Tongue (tissue), 2 donors: ENCODE results near the gene TBL1Y. TPM values are rescaled to one million over a fixed set of nuclear protein-coding genes. Genes with fewer than 3 reads are reported as not detected.
"Not testable (repeated sequence)": the region's sequence is repeated elsewhere in the genome, so short reads cannot be mapped to it uniquely, and the experiment has no call there.

Experiments
- DNase-seq: peaks from one replicate; pipeline ENCODE4 v3.0.0-alpha.2; 2015
- total RNA-seq: library from RNA; depleted of rRNA; stranded (reverse); fragments of >200 nt; gene quantifications from one replicate; pipeline ENCODE4 v1.2.3, GENCODE V29; 2014

TBL1Y gene
- total RNA-seq, 1 donor from 2014 or later, result not detected

DNA sequence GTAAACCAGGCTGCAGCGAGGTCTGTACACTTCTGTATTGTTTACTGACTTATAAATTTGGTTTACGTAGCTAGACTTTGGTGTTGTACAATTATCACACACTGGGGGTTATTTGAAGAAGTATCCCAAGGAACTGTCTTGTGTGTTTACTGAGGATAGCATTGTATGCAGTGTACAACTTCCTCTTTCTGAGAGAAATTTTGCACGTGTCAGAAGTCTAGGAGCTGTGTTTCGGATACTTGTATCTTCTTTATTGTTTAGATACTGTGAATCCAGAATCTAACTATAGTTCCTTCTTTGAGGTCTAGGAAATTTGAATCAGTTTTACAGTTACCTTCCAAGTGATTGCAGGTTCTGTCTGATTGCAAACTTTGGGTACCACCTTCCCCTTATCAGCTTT is 64.5 kb downstream of the TBL1Y start:
- DNase-seq, result no peak

- DNase-seq, result no peak
Measured at GRCh38 chrY:6977783-6978182, 67.3 kb downstream of the TBL1Y start.

DNA sequence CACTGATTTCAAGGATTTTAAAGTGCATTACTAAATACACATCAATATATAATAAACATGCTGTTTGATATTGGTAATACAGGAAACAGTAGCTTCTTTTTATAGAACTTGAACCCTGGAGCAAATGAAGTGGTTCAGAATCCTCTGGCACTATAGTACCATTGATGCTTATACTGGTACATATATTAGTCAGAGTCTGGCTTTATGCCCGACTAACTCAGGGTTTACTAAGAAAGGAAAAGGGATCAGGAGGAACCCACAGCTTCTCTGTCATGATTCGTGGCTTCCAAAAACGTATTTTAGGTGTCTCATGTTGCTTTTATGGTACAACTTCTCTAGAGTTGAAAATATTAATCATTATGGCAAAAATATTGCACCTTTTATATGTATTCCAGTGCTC is 72.7 kb downstream of the TBL1Y start:
- no peak for DNase-seq

- no peak for DNase-seq
Measured at GRCh38 chrY:6987811-6988210, 77.3 kb downstream of the TBL1Y start.

DNA sequence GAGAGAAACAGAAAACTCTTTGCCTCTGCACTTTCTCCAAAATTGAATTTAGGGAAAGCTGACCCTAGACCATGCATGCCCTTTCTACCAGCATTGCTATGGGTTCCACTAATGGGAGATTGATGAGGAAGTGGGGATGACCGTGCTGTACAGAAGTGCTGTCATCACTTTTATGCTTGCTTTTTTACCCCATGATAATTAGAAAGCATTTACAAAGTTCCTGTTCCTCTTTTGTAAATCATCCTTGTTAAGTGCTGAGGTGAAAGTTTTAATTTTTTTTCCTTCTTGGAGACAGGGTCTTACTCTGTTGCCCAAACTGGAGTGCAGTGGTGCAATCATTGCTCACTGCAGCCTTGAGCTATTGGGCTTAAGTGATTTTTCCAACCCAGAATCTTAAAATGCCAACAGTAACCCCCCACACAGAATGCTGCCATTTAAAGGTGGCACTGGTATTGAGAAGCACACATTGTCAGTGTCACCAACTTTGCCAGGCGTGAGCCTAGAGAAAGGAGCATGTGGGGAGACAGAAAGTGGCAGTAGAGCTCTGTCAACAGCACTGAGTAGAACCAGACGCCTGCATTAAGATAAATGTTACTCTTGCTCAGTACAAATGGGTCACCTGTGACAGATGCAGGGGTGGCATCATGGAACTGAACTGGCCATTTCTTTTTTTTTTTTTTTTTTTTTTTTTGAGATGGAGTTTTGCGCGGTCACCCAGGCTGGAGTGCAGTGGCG is 79.6 kb downstream of the TBL1Y start:
- no peak for DNase-seq

DNA sequence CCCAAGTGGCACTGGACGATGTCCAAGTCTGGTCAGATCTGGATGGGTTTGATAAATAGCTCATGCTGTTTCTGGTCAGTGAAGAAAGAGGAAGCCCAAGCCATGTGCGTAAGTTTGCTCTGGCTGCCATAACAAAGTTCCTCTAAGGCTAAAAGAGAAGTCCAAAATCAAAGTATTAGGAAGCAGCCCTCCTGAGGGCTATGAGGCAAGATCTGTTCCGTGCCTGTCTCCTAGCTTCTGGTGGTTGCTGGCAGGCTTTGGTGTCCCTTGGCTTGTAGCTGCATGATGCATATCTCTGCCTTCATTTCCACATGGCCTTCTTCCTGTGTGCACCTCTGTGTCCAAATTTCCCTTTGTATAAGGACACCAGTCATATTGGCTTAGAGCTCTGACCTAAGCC is 81.5 kb downstream of the TBL1Y start:
- no peak for DNase-seq

DNA sequence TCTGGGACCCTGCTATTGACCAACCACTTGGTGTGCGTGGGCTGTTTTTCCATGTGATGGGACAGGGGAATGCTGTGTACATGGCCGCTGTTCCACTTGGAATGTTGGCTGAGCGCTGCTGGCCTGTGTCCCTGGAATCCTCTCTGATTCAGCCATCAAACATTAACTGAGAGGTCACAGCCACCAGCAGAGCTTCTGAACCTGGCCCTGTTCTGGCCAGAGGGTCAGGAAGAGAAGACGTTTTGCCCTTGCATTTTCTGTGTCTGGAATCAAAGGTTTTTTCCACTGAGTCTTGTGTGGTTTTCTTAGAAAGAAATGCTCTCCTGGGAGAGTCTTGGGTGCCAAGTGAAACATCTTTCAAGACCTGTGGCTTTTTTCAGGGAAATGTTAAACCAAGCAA is 85.5 kb downstream of the TBL1Y start:
- DNase-seq, result no peak

DNA sequence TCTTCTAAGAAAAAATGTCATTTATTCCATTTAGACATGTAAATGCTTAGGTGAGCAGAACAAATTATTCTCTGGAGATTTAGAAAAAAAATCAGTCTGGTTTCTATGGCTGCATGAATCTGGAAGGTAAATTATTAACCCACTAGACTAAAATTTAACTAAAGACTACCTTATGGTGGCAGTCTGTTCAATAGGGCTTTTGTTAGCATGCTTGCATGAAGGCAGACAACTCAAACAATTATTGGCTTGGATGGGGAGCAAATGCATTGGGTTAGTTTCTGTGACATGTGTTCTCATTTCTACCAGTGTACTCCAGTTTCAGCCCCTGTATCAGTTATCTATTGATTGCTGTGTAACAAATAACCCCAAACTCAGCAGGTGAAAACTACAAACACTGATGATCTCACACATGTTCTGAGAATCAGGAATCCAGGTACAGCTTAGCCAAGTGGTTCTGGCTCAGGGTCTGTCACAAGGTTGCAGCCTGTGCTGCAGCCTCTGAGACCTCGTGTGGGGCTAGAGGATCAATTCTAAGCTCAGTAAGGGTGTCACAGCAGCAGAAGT is 87.1 kb downstream of the TBL1Y start:
- DNase-seq, result no peak

- DNase-seq, result no peak
Measured at GRCh38 chrY:6999905-7000304, 89.4 kb downstream of the TBL1Y start.

DNA sequence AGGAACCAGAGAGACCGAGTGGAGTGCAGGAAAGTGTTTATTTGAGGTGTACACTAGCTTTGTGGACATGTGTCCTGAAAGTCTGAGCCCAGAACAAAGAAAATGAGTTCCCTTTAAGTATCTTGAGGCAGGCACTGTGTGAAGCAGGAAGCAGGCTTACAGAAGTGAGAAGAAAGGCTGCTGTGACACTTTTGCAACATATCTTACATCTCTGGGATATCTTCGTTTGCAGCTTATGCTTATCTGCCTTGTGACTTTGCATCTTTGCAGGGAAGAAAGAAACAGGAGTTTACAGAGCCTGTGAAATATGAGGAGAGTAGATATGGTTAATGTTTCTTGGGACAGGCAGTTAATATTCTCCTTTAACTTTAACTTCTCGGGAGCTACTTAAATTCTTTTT is 92.1 kb downstream of the TBL1Y start:
- DNase-seq, result no peak

GRCh38 chrY:7007911-7008310 is 97.4 kb downstream of the TBL1Y start:
- DNase-seq, result no peak

- no peak for DNase-seq
Measured at GRCh38 chrY:7008578-7009355, 98.3 kb downstream of the TBL1Y start.

DNA sequence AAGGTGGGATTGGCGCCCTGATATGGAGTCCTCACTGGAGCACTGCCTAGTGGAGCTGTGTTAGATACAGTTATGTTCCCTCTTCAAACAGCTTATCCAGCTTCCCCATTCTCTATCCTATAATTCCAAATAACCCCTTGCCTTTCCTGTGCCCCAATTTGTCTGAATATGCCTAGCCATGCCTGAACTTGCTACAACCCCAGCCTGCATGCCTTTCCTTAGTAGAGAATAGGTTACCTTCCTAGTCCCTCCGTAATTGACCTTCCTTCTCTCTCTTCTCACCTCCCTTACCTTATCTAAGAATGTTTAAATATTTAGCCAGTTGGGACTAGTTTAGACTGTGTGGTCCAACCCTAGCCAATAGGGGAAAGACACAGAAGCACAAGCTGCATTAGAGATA is 102.6 kb downstream of the TBL1Y start:
- DNase-seq, result no peak

DNA sequence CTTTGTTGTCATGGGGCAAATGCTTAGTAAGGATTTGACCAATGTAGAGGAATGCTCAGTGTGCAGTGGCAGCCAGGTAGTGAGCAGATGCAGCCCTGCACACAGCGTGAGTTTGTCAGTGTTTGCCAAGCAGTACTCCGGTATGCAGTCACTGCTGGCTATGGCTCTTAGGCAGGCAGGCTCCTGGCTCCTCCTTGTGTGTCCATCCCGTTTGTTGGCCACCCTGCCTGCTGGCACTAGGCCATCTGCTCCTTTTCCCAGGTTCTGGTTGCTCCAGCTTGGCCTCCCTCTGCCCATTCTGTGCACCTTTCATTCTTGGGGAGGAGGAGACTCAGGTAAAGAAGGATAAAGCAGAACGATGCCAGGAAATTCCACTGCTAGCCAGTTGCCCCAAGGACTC is 106.0 kb downstream of the TBL1Y start:
- no peak for DNase-seq

DNA sequence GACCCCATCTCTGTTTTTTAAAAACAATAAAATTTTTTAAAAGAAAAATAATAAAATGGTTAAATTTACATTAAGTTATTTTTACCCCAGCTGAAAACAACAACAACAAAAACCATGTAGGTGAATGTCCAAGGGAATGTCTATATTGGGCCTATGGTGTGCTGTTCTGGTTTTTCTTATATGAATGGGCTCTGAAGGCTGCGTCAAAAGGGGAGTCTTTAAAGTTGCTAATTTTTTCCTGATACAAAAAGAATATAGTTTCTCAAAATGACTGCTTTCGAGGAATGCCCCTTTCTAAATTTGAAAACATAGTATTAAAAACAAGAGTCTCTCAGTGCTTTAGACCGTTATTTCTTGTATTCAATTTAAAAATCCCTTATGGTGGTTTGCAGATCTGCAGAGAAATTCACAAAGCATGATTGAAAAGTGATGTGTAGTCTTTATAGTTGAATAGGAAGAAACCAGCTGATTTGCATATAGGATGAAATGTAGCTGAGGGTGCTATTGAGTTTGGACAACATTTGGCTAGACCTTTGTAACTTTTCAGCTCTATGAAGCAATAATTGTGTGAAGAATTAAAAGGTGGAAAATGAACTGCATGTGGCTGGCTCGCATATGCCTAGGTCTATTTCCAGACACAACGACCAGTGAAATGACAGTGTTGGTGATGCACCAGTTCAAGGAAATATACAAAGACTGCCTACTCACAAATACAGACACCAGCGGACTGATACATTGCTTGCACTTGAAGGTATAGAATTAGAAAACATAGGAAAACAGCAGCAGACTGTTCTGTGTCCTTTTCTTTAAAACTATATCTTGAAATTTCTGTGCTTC is 107.0 kb downstream of the TBL1Y start:
- DNase-seq, result no peak

DNA sequence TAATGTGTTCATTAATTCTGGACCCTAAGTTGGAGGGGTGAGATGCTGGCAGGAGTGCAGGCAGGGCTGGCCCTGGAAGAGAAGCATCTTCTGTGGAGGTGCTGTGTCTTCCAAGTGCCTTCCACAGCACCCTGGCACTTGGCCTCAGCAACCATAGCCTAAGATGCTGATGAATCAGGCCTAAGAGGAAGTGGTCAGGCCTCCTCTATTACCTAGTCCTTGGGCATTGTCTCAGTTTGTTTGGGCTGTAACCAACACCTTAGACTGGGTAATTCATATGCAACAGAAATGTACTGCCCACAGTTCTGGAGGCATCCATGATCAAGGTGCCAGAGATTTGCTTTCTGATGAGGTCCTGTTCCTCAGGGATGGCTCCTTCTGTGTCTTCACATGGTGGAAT is 128.5 kb downstream of the TBL1Y start:
- DNase-seq, result no peak

DNA sequence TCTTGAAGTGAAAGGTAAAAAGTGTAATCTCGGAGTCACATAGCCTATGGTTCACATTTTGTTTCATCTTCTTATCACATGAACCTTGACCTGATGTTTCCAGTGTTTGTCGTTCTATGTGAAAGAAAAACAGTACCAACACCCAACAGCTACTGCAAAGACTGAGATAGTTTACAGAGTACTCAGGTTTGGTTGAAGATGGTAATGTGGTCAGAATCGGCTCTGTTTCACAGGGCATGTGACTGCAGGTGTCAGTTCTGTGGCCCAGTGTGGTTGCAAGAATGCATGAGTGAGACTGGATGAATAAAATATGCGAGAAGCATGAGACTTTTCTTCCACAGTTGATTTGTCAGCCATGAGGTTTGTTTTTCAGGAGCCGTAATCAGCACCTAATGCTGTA is 130.2 kb downstream of the TBL1Y start:
- no peak for DNase-seq

GRCh38 chrY:7041983-7042382 is 131.5 kb downstream of the TBL1Y start:
- no peak for DNase-seq

- not testable (repeated sequence) for DNase-seq
Measured at GRCh38 chrY:7052461-7052860, 142.0 kb downstream of the TBL1Y start.

DNA sequence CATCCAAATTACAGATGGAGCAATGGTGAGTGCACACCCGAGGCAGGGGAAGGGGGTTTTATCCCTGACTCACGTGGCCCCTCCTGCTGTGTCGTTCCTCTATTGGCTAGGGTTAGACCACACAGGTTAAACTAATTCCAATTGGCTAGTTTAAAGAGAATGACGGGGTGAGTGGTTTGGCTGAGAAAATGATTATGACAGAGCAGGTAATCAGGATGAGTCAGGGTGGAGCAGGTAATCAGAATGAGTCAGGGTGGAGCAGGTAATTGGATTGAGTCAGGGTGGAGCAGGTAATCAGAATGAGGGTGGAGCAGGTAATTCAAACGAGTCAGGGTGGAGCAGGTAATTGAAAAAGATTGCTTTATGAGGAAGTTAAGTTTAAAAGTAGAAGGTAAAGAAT is 146.4 kb downstream of the TBL1Y start:
- DNase-seq, result no peak

- DNase-seq, result no peak
Measured at GRCh38 chrY:7078725-7079124, 168.2 kb downstream of the TBL1Y start.

DNA sequence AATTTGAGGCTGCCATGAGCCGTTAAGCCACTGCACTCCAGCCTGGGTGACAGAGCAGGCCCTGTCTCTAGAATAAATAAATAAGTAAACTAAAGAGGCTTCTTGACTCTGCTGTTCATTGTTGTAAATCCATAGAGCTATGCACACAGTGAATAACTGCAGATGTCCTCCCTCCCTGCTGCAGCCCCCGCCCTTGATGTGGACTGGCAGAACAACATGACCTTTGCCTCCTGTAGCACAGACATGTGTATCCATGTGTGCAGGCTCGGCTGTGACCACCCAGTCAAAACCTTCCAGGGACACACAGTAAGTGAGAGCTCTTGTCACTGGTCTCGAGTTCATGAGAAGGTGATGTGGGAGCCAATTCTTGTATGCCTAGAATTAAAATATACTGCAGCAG is 170.1 kb downstream of the TBL1Y start:
- DNase-seq, result not testable (repeated sequence)

DNA sequence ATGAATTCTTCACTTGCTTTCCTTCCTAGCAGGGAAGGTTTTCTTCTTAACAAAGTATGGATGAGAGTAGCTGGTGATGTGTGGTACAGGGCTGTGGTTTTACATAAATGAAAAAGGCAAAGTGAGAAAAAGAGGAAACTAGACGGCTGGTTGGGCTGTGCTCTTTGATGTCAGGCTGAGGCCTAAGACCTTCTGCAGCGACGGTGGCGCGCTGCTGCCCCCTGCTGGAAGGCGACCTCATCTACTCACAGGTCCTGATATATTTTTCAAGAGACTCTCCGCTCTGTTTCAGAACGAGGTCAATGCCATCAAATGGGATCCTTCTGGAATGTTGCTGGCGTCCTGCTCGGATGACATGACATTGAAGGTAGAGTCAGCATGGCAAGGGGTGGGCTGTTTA is 175.1 kb downstream of the TBL1Y start:
- peak; percentile 82 for DNase-seq
